ENCODE data around the gene KIRREL3. TPM values are rescaled to one million over a fixed set of nuclear protein-coding genes. Genes with fewer than 3 reads are reported as not detected.

KIRREL3 gene
- total and polyA plus RNA-seq, 2 of the 8 experiments (the other 6 are each of a cell fraction or from before 2014, with no cell fraction given): 0.29 to 0.32 TPM

GRCh38 chr11:126704096-126704495 lies 296.5 kb downstream of the KIRREL3 start:
- no peaks in the 10 kb centered on the region for H3K36me3 ChIP-seq (ENCODE audit: control insufficient read depth in 2 of 4, insufficient read depth in 4 of 4, low read length in 3 of 4)
- POLR2A ChIA-PET (ENCODE audit: partially characterized antibody): no interaction called here
- DNase-seq (ENCODE audit: low read depth in 1 of 2, low spot score in 2 of 2): no peak
- TF ChIP-seq JUND (IDR thresholded peaks at IDR 0.05; ENCODE audit: low read length) (no peak), SRF (IDR thresholded peaks at IDR 0.05; ENCODE audit: low read depth, low read length) (no peak), MAX (IDR thresholded peaks at IDR 0.05) (no peak), EP300 (IDR thresholded peaks at IDR 0.05; ENCODE audit: borderline replicate concordance in 1 of 2, low read depth in 2 of 2, low read length in 2 of 2) (no peak), MAFK (IDR thresholded peaks at IDR 0.05; ENCODE audit: low read depth, low read length) (no peak), GABPA (IDR thresholded peaks at IDR 0.05; ENCODE audit: borderline replicate concordance, insufficient read depth, low read length) (no peak)

More at GRCh38 chr11:126704096-126704495, 296.5 kb downstream of the KIRREL3 start:
- H4K8ac ChIP-seq (ENCODE audit: extremely low read depth, insufficient read depth, low read length): no peak overlapping the region
- no peak overlapping the region for H3K4me2 ChIP-seq (ENCODE audit: insufficient read depth in 1 of 2, low read depth in 2 of 2, low read length in 2 of 2)
- peaks cover 0 to 11% (median 2%) of the 10 kb centered on the region in 4 experiments; a peak in 4 of 7 replicates for H3K4me1 ChIP-seq (replicated peaks in 1 of 4; ENCODE audit: control insufficient read depth in 3 of 4, insufficient read depth in 4 of 4, low read length in 3 of 4)
- H3K23ac ChIP-seq (ENCODE audit: insufficient read length): no peak overlapping the region
- H2BK15ac ChIP-seq (ENCODE audit: low read length): no peak overlapping the region
- no peak overlapping the region for H2BK20ac ChIP-seq (ENCODE audit: low read length)
- no peaks in the 10 kb centered on the region for H4K20me1 ChIP-seq (replicated peaks in 1 of 2; ENCODE audit: control insufficient read depth in 1 of 2, insufficient read depth in 2 of 2, low read length in 2 of 2)
- no peak overlapping the region for H3K56ac ChIP-seq (replicated peaks; ENCODE audit: insufficient read length, low read depth, low read length)
- FAIRE-seq: no peak
- H3K79me1 ChIP-seq (ENCODE audit: low read depth, low read length): no peaks in the 10 kb centered on the region
- no peak overlapping the region for H3K18ac ChIP-seq (ENCODE audit: extremely low read depth, low read length)
- no peak overlapping the region for H3K27ac ChIP-seq (ENCODE audit: low read depth, low read length)
- no peak overlapping the region for H2BK5ac ChIP-seq (ENCODE audit: low read depth, low read length)
- H2BK120ac ChIP-seq (replicated peaks; ENCODE audit: low read depth, low read length): no peak overlapping the region
- H3K14ac ChIP-seq (ENCODE audit: insufficient read length): no peak overlapping the region
- no peak overlapping the region for H2AK5ac ChIP-seq (ENCODE audit: low read depth, low read length)
- no peak overlapping the region for H4K5ac ChIP-seq (ENCODE audit: insufficient read length, low read depth, low read length)
- H2BK12ac ChIP-seq (ENCODE audit: low read depth, low read length): no peak overlapping the region; the same call in 1 of the 2 replicates
- CTCF ChIA-PET (ENCODE audit: partially characterized antibody): interaction anchor here (1.3 to 10.8 kb wide), 4 partner anchors 12 to 286 kb away, joined by 3 to 76 read pairs (median 4); no protein-coding TSS in a partner anchor
- no peaks in the 10 kb centered on the region; a peak in 1 of 7 replicates for H3K27me3 ChIP-seq (replicated peaks in 1 of 4; ENCODE audit: control insufficient read depth in 3 of 4, extremely low read depth in 1 of 4, insufficient read depth in 3 of 4, low read length in 3 of 4)
- no peak overlapping the region for H3K4ac ChIP-seq (replicated peaks; ENCODE audit: insufficient read length, low read depth, low read length)
- no peaks in the 10 kb centered on the region for H3K79me2 ChIP-seq (ENCODE audit: control insufficient read depth in 1 of 2, insufficient read depth in 2 of 2, low read length in 2 of 2)
- no peak overlapping the region for H3K4me3 ChIP-seq (ENCODE audit: extremely low read depth in 1 of 4, insufficient read depth in 2 of 4, low read depth in 3 of 4, low read length in 4 of 4)
- no peaks in the 10 kb centered on the region for H3K9me3 ChIP-seq (ENCODE audit: insufficient read depth in 2 of 2, low read depth in 1 of 2, low read length in 1 of 2)
- no peak overlapping the region for H4K91ac ChIP-seq (replicated peaks; ENCODE audit: insufficient read length, low read length)
- 93% methylated on average over 2 of the region's 2 CpGs; no CpG with 5 or more reads in 1 of the 2 experiments for WGBS, 2 experiments (ENCODE audit: extremely low coverage in 1 of 2, insufficient coverage in 1 of 2, insufficient read length in 1 of 2, insufficient replicate concordance in 2 of 2, low coverage in 1 of 2, low lambda C conversion rate in 2 of 2, missing lambda C conversion rate in 1 of 2)
- no peak overlapping the region for H3K9ac ChIP-seq (replicated peaks in 1 of 4; ENCODE audit: extremely low read depth in 1 of 4, low read depth in 3 of 4, low read length in 3 of 4)
- H3K23me2 ChIP-seq (ENCODE audit: low read depth, low read length): no peaks in the 10 kb centered on the region
- H2AFZ ChIP-seq (ENCODE audit: low read length): no peak overlapping the region

Measured in H1 (cell line).